SW 1271 (cell line): ENCODE results near the gene CDH24.

Experiments
- DNase-seq, 2 experiments: peaks; one replicate each; lab custom pipeline; 2025; lab: John Stamatoyannopoulos, UW

Gene CDH24

GRCh38 chr14:23091294-23092225 is 34.2 kb upstream of the CDH24 start:
- DNase-seq, result no peak

GRCh38 chr14:23090254-23090636 is 32.9 kb upstream of the CDH24 start:
- DNase-seq, result no peak

- DNase-seq, result no peak
Observed at GRCh38 chr14:23089498-23090253, 32.4 kb upstream of the CDH24 start.

- no peak for DNase-seq
Observed at GRCh38 chr14:23086565-23086964, 29.2 kb upstream of the CDH24 start.

- DNase-seq, result no peak
Observed at GRCh38 chr14:23085458-23085857, 28.1 kb upstream of the CDH24 start.

- no peak for DNase-seq
Observed at GRCh38 chr14:23080474-23080873, 23.2 kb upstream of the CDH24 start.

- no peak for DNase-seq
Observed at GRCh38 chr14:23079716-23080115, 22.4 kb upstream of the CDH24 start.

GRCh38 chr14:23078692-23079116 is 21.4 kb upstream of the CDH24 start:
- DNase-seq, result no peak

- no peak for DNase-seq
Observed at GRCh38 chr14:23077962-23078361, 20.6 kb upstream of the CDH24 start.

- no peak for DNase-seq
Observed at GRCh38 chr14:23076785-23077408, 19.6 kb upstream of the CDH24 start.

- no peak for DNase-seq
Observed at GRCh38 chr14:23074906-23075305, 17.6 kb upstream of the CDH24 start.

- DNase-seq, result no peak
Observed at GRCh38 chr14:23071921-23072539, 14.7 kb upstream of the CDH24 start.

- DNase-seq, result no peak
Observed at GRCh38 chr14:23071244-23071920, 14.1 kb upstream of the CDH24 start.

- no peak for DNase-seq
Observed at GRCh38 chr14:23070262-23071129, 13.2 kb upstream of the CDH24 start.

GRCh38 chr14:23069413-23069806 is 12.1 kb upstream of the CDH24 start:
- no peak for DNase-seq

- DNase-seq, result no peak
Observed at GRCh38 chr14:23068789-23069412, 11.6 kb upstream of the CDH24 start.

GRCh38 chr14:23067847-23068788 is 10.8 kb upstream of the CDH24 start:
- DNase-seq, result no peak

GRCh38 chr14:23066855-23067744 is 9.8 kb upstream of the CDH24 start:
- no peak for DNase-seq
